Upper lobe of left lung (tissue), 6 donors: ENCODE data around the gene MFAP5. TPM values are rescaled to one million over a fixed set of nuclear protein-coding genes. Genes with fewer than 3 reads are reported as not detected.
"Not testable (repeated sequence)": the region's sequence is repeated elsewhere in the genome, so short reads cannot be mapped to it uniquely, and the experiment has no call there.

ENCODE experiments used
- ATAC-seq, 2 donors: fragments of 200-7000 bp; cut with Tn5 transposase; one replicate each; pipeline ENCODE4 v1.9.1; 2022; ENCODE audit warnings: mild to moderate bottlenecking in 2 of 2, moderate library complexity in 2 of 2; ENCODE audit not compliant: low FRiP score in 2 of 2
- DNase-seq, 2 donors: peaks; one replicate each; pipeline ENCODE4 v3.0.0-alpha.2; 2019 to 2020
- H3K27ac ChIP-seq, 4 donors: fragments of 200-600 bp; sonication (generic); one replicate each; pipeline ENCODE4 v1.5.1; 2016 to 2019
- H3K27me3 ChIP-seq, 4 donors: fragments of 200-600 bp; sonication (generic); one replicate each; pipeline ENCODE4 v1.5.1; 2017 to 2019
- H3K36me3 ChIP-seq, 4 donors: fragments of 200-600 bp; sonication (generic); one replicate each; pipeline ENCODE4 v1.5.1; 2016 to 2019
- H3K4me1 ChIP-seq, 4 donors: fragments of 200-600 bp; sonication (generic); one replicate each; pipeline ENCODE4 v1.5.1; 2018 to 2019
- H3K4me3 ChIP-seq, 4 donors: fragments of 200-600 bp; sonication (generic); one replicate each; pipeline ENCODE4 v1.5.1; 2017 to 2019; ENCODE audit warnings: mild to moderate bottlenecking in 2 of 4, moderate library complexity in 1 of 4
- H3K9me3 ChIP-seq, 4 donors: fragments of 200-600 bp; sonication (generic); one replicate each; pipeline ENCODE4 v1.5.1; 2018 to 2019
- CTCF ChIP-seq, 6 experiments: fragments of 450-650 bp in 4 of 6; fragments of 200-600 bp in 2 of 6; sonication (generic) in 2 of 6; IDR thresholded peaks; one replicate each; pipeline ENCODE4 v1.5.1; 2016 to 2019; ENCODE audit warnings: antibody characterized with exemption in 6 of 6
- EP300 ChIP-seq, 4 donors: sonication (generic); formaldehyde crosslinking; IDR thresholded peaks; one replicate each; pipeline ENCODE4 v1.5.1; 2017; ENCODE audit warnings: antibody characterized with exemption in 4 of 4, control low read depth in 2 of 4
- POLR2A ChIP-seq, 4 donors: fragments of 450-650 bp; IDR thresholded peaks; one replicate each; pipeline ENCODE4 v1.5.1; 2016 to 2017; ENCODE audit warnings: antibody characterized with exemption in 4 of 4, mild to moderate bottlenecking in 2 of 4
- POLR2AphosphoS5 ChIP-seq, 2 donors: sonication (generic); formaldehyde crosslinking; IDR thresholded peaks; one replicate each; pipeline ENCODE4 v1.5.1; 2017; ENCODE audit warnings: antibody characterized with exemption in 2 of 2
- WGBS, 2 donors: methylation state at CpG; one replicate each; pipeline ENCODE4 v1.1.5; 2017 to 2018; 5-methylcytosine and 5-hydroxymethylcytosine counted together
- total RNA-seq, 6 donors: library from RNA; depleted of rRNA in 4 of 6; stranded (reverse); fragments of >200 nt in 4 of 6; gene quantifications; one replicate each; pipeline versions ENCODE4 v1.1.0 to v1.2.1, GENCODE V29; 2016 to 2021
- donor health status: DM: no; HTN: no; CAD: no; lungs with moderate emphysema.
- donor health status: DM: no; HTN: yes; CAD: no; lungs with severe emphysema.

MFAP5 gene
- total RNA-seq, 6 donors from 2014 or later, result 2.1 to 102 (median 8.5) TPM

GRCh38 chr12:8638951-8639350 is 23.7 kb downstream of the MFAP5 start:
- Histone ChIP-seq H3K9me3 (no peaks in the 10 kb centered on the region), H3K4me3 (no peak overlapping the region)

GRCh38 chr12:8637666-8638065 is 25.0 kb downstream of the MFAP5 start:
- Histone ChIP-seq H3K4me1 (no peaks in the 10 kb centered on the region), H3K27me3 (no peaks in the 10 kb centered on the region), H3K36me3 (no peaks in the 10 kb centered on the region), H3K27ac (no peak overlapping the region), H3K4me3 (no peak overlapping the region), H3K9me3 (no peaks in the 10 kb centered on the region)
- TF ChIP-seq POLR2AphosphoS5 (IDR thresholded peaks at IDR 0.05), result no peak
- TF ChIP-seq EP300 (IDR thresholded peaks at IDR 0.05), result no peak
- TF ChIP-seq POLR2A (IDR thresholded peaks at IDR 0.05), result no peak
- TF ChIP-seq CTCF (IDR thresholded peaks at IDR 0.05), result no peak
- 89 to 95% methylated on average over 4 of the region's 4 CpGs for WGBS, 2 donors
- ATAC-seq (no peak), DNase-seq (no peak)

More at GRCh38 chr12:8638951-8639350, 23.7 kb downstream of the MFAP5 start:
- TF ChIP-seq CTCF (IDR thresholded peaks at IDR 0.05), result no peak
- TF ChIP-seq EP300 (IDR thresholded peaks at IDR 0.05), result no peak
- TF ChIP-seq POLR2AphosphoS5 (IDR thresholded peaks at IDR 0.05), result no peak
- no peak for TF ChIP-seq POLR2A (IDR thresholded peaks at IDR 0.05)
- H3K4me1 ChIP-seq, result no peaks in the 10 kb centered on the region
- no peaks in the 10 kb centered on the region for H3K36me3 ChIP-seq
- WGBS, 2 donors, result 84 to 91% methylated on average over 4 of the region's 4 CpGs
- ATAC-seq, result no peak
- no peak overlapping the region for H3K27ac ChIP-seq
- no peaks in the 10 kb centered on the region for H3K27me3 ChIP-seq
- no peak for DNase-seq

GRCh38 chr12:8637244-8637643 is 25.4 kb downstream of the MFAP5 start:
- Histone ChIP-seq H3K36me3 (no peaks in the 10 kb centered on the region), H3K4me3 (no peak overlapping the region), H3K4me1 (no peaks in the 10 kb centered on the region), H3K9me3 (no peaks in the 10 kb centered on the region), H3K27me3 (no peaks in the 10 kb centered on the region), H3K27ac (no peak overlapping the region)
- TF ChIP-seq POLR2A (IDR thresholded peaks at IDR 0.05) (no peak), POLR2AphosphoS5 (IDR thresholded peaks at IDR 0.05) (no peak), CTCF (IDR thresholded peaks at IDR 0.05) (no peak), EP300 (IDR thresholded peaks at IDR 0.05) (no peak)
- 91 to 100% methylated on average over 1 to 7 of the region's 7 CpGs for WGBS, 2 donors
- ATAC-seq (no peak), DNase-seq (no peak)

- Histone ChIP-seq H3K36me3 (no peaks in the 10 kb centered on the region), H3K27ac (no peak overlapping the region), H3K4me1 (no peaks in the 10 kb centered on the region), H3K9me3 (no peaks in the 10 kb centered on the region), H3K27me3 (no peaks in the 10 kb centered on the region), H3K4me3 (no peak overlapping the region)
- ATAC-seq, result no peak
- WGBS, 2 donors, result 59 to 64% methylated on average over 5 of the region's 5 CpGs
- no peak for DNase-seq
- no peak for TF ChIP-seq POLR2A (IDR thresholded peaks at IDR 0.05)
- no peak for TF ChIP-seq EP300 (IDR thresholded peaks at IDR 0.05)
- TF ChIP-seq CTCF (IDR thresholded peaks at IDR 0.05), result no peak
- TF ChIP-seq POLR2AphosphoS5 (IDR thresholded peaks at IDR 0.05), result no peak
These were observed 26.0 kb downstream of the MFAP5 start for GRCh38 chr12:8636581-8636980.

- 48 to 57% methylated on average over 8 of the region's 8 CpGs for WGBS, 2 donors
- not testable (repeated sequence) for H3K27me3 ChIP-seq
These were observed 26.6 kb downstream of the MFAP5 start for GRCh38 chr12:8636007-8636346.

GRCh38 chr12:8635342-8636006 is 27.2 kb downstream of the MFAP5 start:
- H3K36me3 ChIP-seq, H3K27ac ChIP-seq, DNase-seq, ATAC-seq, H3K27me3 ChIP-seq, H3K4me3 ChIP-seq, H3K9me3 ChIP-seq, H3K4me1 ChIP-seq: not testable (repeated sequence)
- 62 to 65% methylated on average over 9 of the region's 9 CpGs for WGBS, 2 donors

More at GRCh38 chr12:8636007-8636346, 26.6 kb downstream of the MFAP5 start:
- ATAC-seq, H3K4me1 ChIP-seq, H3K27ac ChIP-seq, H3K36me3 ChIP-seq, H3K4me3 ChIP-seq, DNase-seq, H3K9me3 ChIP-seq: not testable (repeated sequence)
